Effector memory CD4-positive, alpha-beta T cell (primary cell): ENCODE data around the gene AGAP1.

Experiments
- DNase-seq, 3 donors: peaks; one replicate each; pipeline ENCODE4 v3.0.0-alpha.2; 2020
- H3K27ac ChIP-seq: 2 replicates; pipeline ENCODE4 v1.7.0; 2013; ENCODE audit warnings: mild to moderate bottlenecking, low read length, moderate library complexity; ENCODE audit not compliant: insufficient read depth, poor library complexity, severe bottlenecking
- H3K27me3 ChIP-seq: replicated peaks from 2 replicates; pipeline ENCODE4 v1.7.0; 2013; ENCODE audit warnings: mild to moderate bottlenecking, low read length; ENCODE audit not compliant: insufficient read depth, control insufficient read depth, poor library complexity, severe bottlenecking
- H3K36me3 ChIP-seq: 2 replicates; pipeline ENCODE4 v1.7.0; 2013; ENCODE audit warnings: mild to moderate bottlenecking, low read length, moderate library complexity; ENCODE audit not compliant: control insufficient read depth, insufficient read depth
- H3K4me1 ChIP-seq: 2 replicates; pipeline ENCODE4 v1.7.0; 2013; ENCODE audit warnings: low read length, mild to moderate bottlenecking; ENCODE audit not compliant: control insufficient read depth, insufficient read depth, poor library complexity, severe bottlenecking
- H3K4me3 ChIP-seq: 2 replicates; pipeline ENCODE4 v1.7.0; 2013; ENCODE audit warnings: low read length, low read depth, mild to moderate bottlenecking; ENCODE audit not compliant: insufficient read depth, poor library complexity, severe bottlenecking
- H3K9me3 ChIP-seq: 2 replicates; pipeline ENCODE4 v1.7.0; 2013; ENCODE audit warnings: mild to moderate bottlenecking, low read length, moderate library complexity; ENCODE audit not compliant: control insufficient read depth

AGAP1 gene

DNA sequence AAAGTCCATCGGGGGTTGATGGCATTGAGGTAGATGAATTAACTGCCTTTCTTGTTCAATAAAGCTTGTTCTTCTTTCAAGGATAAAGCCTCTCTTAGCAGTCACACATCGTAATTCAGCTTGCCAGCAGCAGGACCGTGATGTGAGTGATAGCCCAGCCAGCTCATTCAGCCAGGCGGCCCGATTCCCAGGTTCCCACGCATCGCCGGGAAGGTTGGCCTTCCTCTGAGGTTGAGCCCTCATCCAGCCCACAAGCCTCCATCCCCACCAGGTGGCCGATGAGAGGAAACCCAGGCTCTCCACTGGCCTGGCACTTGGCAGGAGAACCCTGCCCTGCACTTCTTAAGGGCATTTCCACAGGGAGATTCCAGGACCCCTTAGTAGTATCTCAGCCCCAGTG is 4.7 kb downstream of the AGAP1 start:
- no peak for DNase-seq
- Histone ChIP-seq H3K36me3 (no peaks in the 10 kb centered on the region), H3K9me3 (no peaks in the 10 kb centered on the region), H3K27me3 (peaks cover 2% of the 10 kb centered on the region), H3K27ac (no peak overlapping the region), H3K4me3 (no peak overlapping the region), H3K4me1 (no peaks in the 10 kb centered on the region)

DNA sequence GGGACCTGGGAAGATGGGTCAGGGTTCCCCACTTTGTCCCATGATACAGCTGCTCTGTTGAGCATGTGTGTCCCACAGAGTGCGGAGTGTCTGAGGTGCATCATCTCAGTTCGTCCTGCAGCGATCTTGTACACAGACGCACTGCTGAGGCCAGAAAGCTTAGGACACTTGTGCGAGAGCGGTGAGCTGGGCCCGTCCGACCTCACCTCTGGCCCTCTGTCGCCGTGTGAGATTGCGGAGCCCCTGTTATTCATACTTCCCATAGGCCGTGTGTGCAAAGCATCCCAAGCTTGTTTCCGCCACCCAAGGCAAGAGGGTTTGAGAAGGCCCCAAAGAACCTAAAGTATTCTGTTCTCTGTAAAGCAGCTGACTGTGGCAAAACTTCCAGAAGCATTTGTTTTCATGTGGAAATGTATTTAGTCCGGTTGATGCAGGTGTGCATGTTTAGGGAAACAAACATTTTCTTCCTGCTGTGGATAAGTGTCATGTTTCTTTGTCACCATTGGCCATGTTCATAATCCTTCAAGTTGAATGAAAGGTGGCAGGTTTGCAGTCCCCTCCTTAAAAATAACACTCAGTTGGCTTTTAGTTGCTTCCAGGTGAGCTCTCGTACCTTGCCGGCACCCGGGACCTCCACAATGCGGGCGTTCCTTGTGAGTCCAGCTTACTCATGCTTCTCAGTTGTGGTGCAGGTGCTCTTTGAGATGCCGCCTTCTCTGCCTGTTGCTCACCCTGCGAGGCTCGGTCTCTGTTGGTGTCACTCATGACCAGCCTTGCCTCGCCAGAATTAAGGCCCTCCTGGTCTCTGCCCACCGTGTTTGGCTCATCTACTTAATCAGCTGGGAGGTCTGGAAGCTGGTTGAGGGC is 5.3 kb downstream of the AGAP1 start:
- H3K4me1 ChIP-seq: no peaks in the 10 kb centered on the region
- no peak for DNase-seq
- no peaks in the 10 kb centered on the region for H3K36me3 ChIP-seq
- H3K9me3 ChIP-seq: no peaks in the 10 kb centered on the region
- H3K27me3 ChIP-seq: peaks cover 2% of the 10 kb centered on the region
- no peak overlapping the region for H3K4me3 ChIP-seq
- no peak overlapping the region for H3K27ac ChIP-seq

DNA sequence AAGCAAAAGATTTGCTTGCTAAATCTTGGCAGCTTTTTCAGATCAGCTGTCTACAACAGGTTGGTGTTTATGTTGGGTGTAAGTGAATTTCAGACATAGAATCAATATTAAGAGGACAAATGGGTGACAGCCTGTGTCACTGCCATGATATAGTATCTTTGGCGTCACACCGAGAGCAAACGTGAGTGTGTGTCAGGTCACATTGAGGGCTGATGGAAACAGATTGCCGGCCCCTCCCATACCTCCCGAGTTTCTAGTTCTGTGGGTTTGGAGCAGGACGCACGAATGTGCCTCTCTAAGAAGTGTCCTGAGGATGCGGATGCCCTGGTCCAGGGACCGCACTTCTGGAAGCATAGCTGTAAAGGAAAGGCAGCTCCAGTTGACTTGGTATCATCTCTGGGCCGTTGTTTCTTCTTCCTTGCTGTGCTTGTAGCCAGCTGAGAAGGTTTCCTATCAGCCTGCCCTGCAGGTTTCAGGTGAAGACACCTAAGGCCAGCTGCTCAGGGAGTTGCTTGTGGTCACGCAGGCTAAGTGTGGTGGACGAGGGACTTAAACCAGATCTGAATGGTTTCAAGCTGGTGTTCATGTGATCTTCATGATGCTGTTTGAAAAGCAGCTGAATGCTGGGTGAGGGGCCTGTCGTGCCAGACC is 6.4 kb downstream of the AGAP1 start:
- Histone ChIP-seq H3K27me3 (no peaks in the 10 kb centered on the region), H3K4me1 (no peaks in the 10 kb centered on the region), H3K4me3 (no peak overlapping the region)

DNA sequence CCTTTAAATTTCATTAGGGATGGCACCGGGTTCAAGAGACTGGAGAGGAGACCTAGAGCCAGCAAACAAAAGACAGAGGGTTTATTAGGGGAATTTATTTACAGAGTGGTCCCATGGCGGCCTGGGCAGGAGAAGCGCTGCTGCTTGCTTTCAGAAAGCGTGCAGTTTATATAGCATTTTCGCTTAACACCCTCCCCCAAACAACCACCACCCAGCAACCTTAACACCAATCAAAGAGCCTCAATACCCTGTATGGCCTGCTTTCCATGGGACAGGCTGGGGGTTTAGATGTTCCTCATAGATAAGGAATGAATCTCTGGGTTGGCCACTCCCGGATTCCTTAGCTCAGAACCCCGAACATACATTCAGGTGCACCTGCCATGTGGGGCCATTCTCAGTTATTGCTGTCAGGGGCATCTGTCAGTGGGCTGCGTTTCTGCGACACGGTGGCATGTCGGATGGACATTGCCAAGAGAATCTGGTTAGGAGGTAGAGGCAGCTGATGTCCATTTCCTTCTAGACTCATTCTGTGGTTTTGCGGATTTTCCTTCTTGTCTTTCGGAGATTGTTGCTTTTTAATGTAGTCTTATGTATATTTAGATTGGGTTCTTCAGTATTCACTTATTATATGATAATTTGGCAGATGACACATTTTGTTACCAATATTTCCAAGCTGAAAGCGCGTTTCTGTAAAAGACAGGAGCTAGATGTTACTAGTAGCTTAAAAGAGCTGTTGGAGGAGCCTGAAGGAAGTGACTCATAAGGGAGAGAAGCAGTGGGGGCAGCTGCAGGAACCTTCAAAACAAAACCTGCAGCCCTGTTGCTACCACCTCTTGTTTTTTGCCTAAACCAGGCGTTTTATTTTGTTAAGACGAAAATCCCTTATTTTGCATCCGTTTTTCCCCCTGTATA is 7.2 kb downstream of the AGAP1 start:
- no peak for DNase-seq
- Histone ChIP-seq H3K4me3 (no peak overlapping the region), H3K4me1 (no peaks in the 10 kb centered on the region), H3K27ac (no peak overlapping the region), H3K9me3 (no peaks in the 10 kb centered on the region), H3K36me3 (no peaks in the 10 kb centered on the region), H3K27me3 (no peaks in the 10 kb centered on the region)

More for the DNA sequence above, 6.4 kb downstream of the AGAP1 start:
- Histone ChIP-seq H3K36me3 (no peaks in the 10 kb centered on the region), H3K27ac (no peak overlapping the region), H3K9me3 (no peaks in the 10 kb centered on the region)
- no peak for DNase-seq

DNA sequence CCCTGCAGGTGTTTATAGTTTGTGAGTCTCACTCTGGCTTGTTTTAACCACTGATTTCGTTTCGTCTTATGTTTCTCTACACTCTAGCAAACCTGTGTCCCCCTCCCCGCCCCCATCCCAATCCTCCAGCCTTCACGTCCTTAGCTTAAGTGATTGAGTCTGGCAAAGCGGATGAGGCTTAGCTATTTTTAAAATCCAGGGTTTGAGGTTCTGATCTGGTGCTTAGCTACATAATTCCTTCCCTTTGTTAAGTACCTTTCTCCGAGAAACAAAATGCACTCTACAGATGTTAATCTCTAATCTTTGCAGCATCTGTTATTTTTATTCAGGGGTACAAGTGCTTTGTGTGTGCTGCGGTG is 7.8 kb downstream of the AGAP1 start:
- Histone ChIP-seq H3K36me3 (no peaks in the 10 kb centered on the region), H3K9me3 (no peaks in the 10 kb centered on the region), H3K4me1 (no peaks in the 10 kb centered on the region), H3K27me3 (no peaks in the 10 kb centered on the region), H3K4me3 (no peak overlapping the region), H3K27ac (no peak overlapping the region)
- DNase-seq: no peak

DNA sequence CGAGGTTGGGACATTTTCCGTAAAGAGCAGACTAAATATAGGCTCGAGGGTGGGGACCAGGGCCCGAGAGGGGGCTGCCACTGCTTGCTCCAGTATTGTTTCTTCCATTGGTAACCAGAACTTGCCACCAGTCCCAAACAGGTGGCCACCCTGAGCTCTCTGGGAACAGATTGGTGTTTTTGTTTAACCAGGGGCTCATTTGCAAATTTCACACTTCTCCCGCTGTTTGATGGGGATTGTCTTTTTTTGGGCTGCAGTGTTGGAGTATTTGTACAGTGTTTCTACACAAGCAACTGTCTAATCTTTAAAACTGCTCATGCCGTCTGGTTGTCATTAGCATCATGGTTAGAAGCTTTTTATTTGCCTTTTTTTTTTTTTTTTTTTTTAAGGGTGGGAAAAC is 8.5 kb downstream of the AGAP1 start:
- Histone ChIP-seq H3K27me3 (no peaks in the 10 kb centered on the region), H3K36me3 (no peaks in the 10 kb centered on the region), H3K27ac (no peak overlapping the region), H3K9me3 (no peaks in the 10 kb centered on the region), H3K4me1 (no peaks in the 10 kb centered on the region), H3K4me3 (no peak overlapping the region)
- DNase-seq: no peak

DNA sequence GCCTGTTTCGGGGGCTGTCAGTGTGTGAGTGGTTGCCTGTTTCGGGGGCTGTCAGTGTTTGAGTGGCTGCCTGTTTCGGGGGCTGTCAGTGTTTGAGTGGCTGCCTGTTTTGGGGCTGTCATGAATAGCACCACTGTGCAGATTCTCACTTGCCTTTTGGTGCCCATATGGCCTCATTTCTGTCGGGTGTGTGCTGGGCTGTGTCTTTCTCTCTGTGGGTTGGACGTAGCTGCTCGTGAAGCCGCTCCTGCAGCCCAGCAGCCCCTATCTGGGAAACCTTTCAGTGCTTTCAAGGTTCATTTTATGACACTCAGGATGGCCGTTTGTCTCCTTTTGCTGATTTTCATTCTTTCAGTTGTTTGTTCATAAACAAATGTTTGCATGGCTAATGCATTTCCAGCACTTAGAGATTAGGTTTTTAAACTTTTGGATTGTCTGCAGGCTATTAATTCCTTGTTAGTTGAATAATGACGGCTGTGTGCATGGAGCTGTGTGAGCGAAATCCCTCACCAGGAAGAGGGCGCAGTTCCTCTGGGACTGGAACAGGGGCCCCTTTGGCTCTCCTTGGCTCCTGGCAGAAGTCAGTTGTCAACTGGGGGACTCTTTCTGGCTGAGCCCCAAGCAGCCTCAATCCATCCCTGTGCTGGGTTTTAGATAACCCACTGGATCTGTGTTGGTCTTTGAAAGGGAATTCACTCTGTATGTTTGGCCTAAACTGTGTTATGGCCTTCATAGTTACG is 10.8 kb downstream of the AGAP1 start:
- Histone ChIP-seq H3K4me1 (no peaks in the 10 kb centered on the region), H3K27me3 (no peaks in the 10 kb centered on the region), H3K9me3 (no peaks in the 10 kb centered on the region), H3K27ac (no peak overlapping the region), H3K36me3 (no peaks in the 10 kb centered on the region), H3K4me3 (no peak overlapping the region)
- no peak for DNase-seq

DNA sequence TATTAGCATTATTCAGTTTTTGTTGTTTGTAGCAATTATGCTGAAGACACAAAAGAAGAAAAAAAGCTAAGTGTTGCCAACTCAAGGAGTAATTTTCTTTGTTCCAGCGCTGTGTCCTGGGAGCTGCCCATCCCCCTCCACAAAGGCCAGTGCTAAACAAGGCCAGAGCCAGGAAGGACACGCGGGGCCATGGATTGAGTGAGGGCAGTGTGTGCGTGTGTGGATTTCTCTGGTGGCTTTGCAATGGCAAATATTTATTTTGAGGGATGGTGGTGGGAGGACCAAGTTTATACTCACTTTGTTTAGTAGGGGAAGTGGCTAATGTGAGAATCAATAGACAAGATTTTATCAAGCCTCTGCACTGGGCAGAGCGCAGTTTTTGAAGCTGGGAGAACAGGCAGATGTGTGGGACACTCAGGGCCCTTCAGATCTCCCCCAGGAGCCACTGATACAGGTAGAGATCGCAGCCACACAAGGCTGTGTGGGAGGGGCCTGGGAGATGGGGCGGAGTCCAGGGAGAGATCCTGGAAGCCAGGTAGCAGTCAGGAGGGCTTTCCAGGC is 11.4 kb downstream of the AGAP1 start:
- H3K27ac ChIP-seq: no peak overlapping the region
- DNase-seq: no peak
- no peaks in the 10 kb centered on the region for H3K27me3 ChIP-seq
- no peak overlapping the region for H3K4me3 ChIP-seq
- no peaks in the 10 kb centered on the region for H3K9me3 ChIP-seq
- H3K4me1 ChIP-seq: no peaks in the 10 kb centered on the region
- no peaks in the 10 kb centered on the region for H3K36me3 ChIP-seq

DNA sequence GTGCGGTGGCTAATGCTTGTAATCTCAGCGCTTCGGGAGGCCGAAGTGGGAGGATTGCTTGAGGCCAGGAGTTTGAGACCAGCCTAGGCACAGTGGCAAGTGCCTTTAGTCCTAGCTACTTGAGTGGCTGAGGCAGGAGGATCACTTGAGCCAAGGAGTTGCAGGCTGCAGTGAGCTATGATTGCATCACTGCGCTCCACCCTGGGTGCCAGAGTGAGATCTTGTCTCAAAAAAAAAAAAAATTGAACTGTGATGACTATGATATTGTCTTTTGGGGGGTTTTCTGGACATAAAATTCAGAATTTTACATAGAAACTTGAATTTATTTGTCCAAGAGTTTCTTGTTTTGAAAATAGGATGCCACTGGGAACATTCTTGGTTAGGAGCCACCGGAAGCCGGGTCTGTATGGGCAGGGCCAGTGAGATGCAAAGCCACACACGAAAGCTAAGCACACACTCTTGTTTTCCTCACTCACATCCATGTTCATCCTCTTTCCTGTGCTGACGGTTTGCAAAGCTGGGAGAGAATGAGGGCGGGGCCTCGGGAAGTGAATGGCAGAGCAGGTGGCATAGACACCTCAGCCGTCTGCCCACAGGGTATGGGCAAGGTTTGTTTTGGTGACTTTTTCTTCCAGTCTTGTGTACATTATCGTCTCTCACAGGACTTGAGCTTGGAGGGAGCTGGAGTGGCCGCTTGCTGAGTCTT is 12.6 kb downstream of the AGAP1 start:
- no peaks in the 10 kb centered on the region for H3K36me3 ChIP-seq
- H3K9me3 ChIP-seq: no peaks in the 10 kb centered on the region
- H3K27me3 ChIP-seq: no peaks in the 10 kb centered on the region
- no peaks in the 10 kb centered on the region for H3K4me1 ChIP-seq
- no peak for DNase-seq
- H3K27ac ChIP-seq: no peak overlapping the region
- no peak overlapping the region for H3K4me3 ChIP-seq
